Mononuclear cell (primary cell): ENCODE results near the gene TTC23. TPM values are rescaled to one million over a fixed set of nuclear protein-coding genes. Genes with fewer than 3 reads are reported as not detected.

Experiments used
- H3K27me3 ChIP-seq: 2 replicates; pipeline ENCODE4 v1.6.0; 2011; ENCODE audit warnings: low read length, control low read depth; ENCODE audit not compliant: insufficient read depth
- H3K4me1 ChIP-seq: 2 replicates; pipeline ENCODE4 v1.5.1; 2011; ENCODE audit warnings: mild to moderate bottlenecking, low read length, control low read depth; ENCODE audit not compliant: insufficient read depth
- H3K4me3 ChIP-seq: 2 replicates; pipeline ENCODE4 v1.5.1; 2011; ENCODE audit warnings: mild to moderate bottlenecking, low read length, moderate library complexity
- H3K9me3 ChIP-seq: 2 replicates; pipeline ENCODE4 v1.5.1; 2011; ENCODE audit warnings: low read depth, mild to moderate bottlenecking, control low read depth, low read length
- total RNA-seq: library from RNA; depleted of rRNA; stranded (reverse); fragments of >200 nt; gene quantifications from one replicate; pipeline ENCODE4 v1.2.3, GENCODE V29; 2012

Gene TTC23
- total RNA-seq, result 0.10 TPM

GRCh38 chr15:99249270-99249841, at the start of gene TTC23:
TSS of gene TTC23 (minus strand) at chr15:99249581. CDS start at chr15:99228712, 20,869 bp downstream.
- Histone ChIP-seq H3K9me3 (no peaks in the 10 kb centered on the region), H3K4me3 (peak within 1 kb of the TSS; percentile 1), H3K4me1 (peaks cover 16% of the 10 kb centered on the region), H3K27me3 (no peaks in the 10 kb centered on the region)

GRCh38 chr15:99296386-99296785, 47.0 kb upstream of the TTC23 start:
- no peaks in the 10 kb centered on the region for H3K9me3 ChIP-seq
- H3K4me1 ChIP-seq, result no peaks in the 10 kb centered on the region
- no peaks in the 10 kb centered on the region for H3K27me3 ChIP-seq
- no peak overlapping the region for H3K4me3 ChIP-seq

GRCh38 chr15:99295840-99296239, 46.5 kb upstream of the TTC23 start:
- Histone ChIP-seq H3K4me1 (no peaks in the 10 kb centered on the region), H3K9me3 (no peaks in the 10 kb centered on the region), H3K27me3 (no peaks in the 10 kb centered on the region), H3K4me3 (no peak overlapping the region)

GRCh38 chr15:99291643-99292042, 42.3 kb upstream of the TTC23 start:
- H3K4me1 ChIP-seq, result no peaks in the 10 kb centered on the region
- no peaks in the 10 kb centered on the region for H3K9me3 ChIP-seq
- H3K4me3 ChIP-seq, result no peak overlapping the region
- H3K27me3 ChIP-seq, result no peaks in the 10 kb centered on the region

GRCh38 chr15:99283717-99284116, 34.3 kb upstream of the TTC23 start:
- H3K4me1 ChIP-seq, result no peaks in the 10 kb centered on the region
- no peaks in the 10 kb centered on the region for H3K27me3 ChIP-seq
- H3K9me3 ChIP-seq, result no peaks in the 10 kb centered on the region
- H3K4me3 ChIP-seq, result no peak overlapping the region

- Histone ChIP-seq H3K9me3 (no peaks in the 10 kb centered on the region), H3K27me3 (no peaks in the 10 kb centered on the region), H3K4me3 (no peak overlapping the region), H3K4me1 (no peaks in the 10 kb centered on the region)
Measured at GRCh38 chr15:99282586-99282985, 33.2 kb upstream of the TTC23 start.

GRCh38 chr15:99282121-99282520, 32.7 kb upstream of the TTC23 start:
- Histone ChIP-seq H3K4me1 (no peaks in the 10 kb centered on the region), H3K9me3 (no peaks in the 10 kb centered on the region), H3K27me3 (no peaks in the 10 kb centered on the region), H3K4me3 (no peak overlapping the region)

GRCh38 chr15:99279827-99280226, 30.4 kb upstream of the TTC23 start:
- H3K4me1 ChIP-seq, result no peaks in the 10 kb centered on the region
- H3K4me3 ChIP-seq, result no peak overlapping the region
- no peaks in the 10 kb centered on the region for H3K9me3 ChIP-seq
- H3K27me3 ChIP-seq, result no peaks in the 10 kb centered on the region

- H3K9me3 ChIP-seq, result no peaks in the 10 kb centered on the region
- H3K4me1 ChIP-seq, result no peaks in the 10 kb centered on the region
- no peaks in the 10 kb centered on the region for H3K27me3 ChIP-seq
- H3K4me3 ChIP-seq, result no peak overlapping the region
Measured at GRCh38 chr15:99279290-99279689, 29.9 kb upstream of the TTC23 start.

- Histone ChIP-seq H3K9me3 (no peaks in the 10 kb centered on the region), H3K4me1 (no peaks in the 10 kb centered on the region), H3K27me3 (no peaks in the 10 kb centered on the region), H3K4me3 (no peak overlapping the region)
Measured at GRCh38 chr15:99275525-99276128, 26.2 kb upstream of the TTC23 start.

- no peaks in the 10 kb centered on the region for H3K4me1 ChIP-seq
- no peaks in the 10 kb centered on the region for H3K27me3 ChIP-seq
- H3K4me3 ChIP-seq, result no peak overlapping the region
- no peaks in the 10 kb centered on the region for H3K9me3 ChIP-seq
Measured at GRCh38 chr15:99275061-99275460, 25.7 kb upstream of the TTC23 start.

- no peaks in the 10 kb centered on the region for H3K4me1 ChIP-seq
- no peaks in the 10 kb centered on the region for H3K9me3 ChIP-seq
- no peaks in the 10 kb centered on the region for H3K27me3 ChIP-seq
- no peak overlapping the region for H3K4me3 ChIP-seq
Measured at GRCh38 chr15:99273801-99274200, 24.4 kb upstream of the TTC23 start.

GRCh38 chr15:99268431-99268830, 19.1 kb upstream of the TTC23 start:
- no peak overlapping the region for H3K4me3 ChIP-seq
- no peaks in the 10 kb centered on the region for H3K27me3 ChIP-seq
- no peaks in the 10 kb centered on the region for H3K9me3 ChIP-seq
- H3K4me1 ChIP-seq, result no peaks in the 10 kb centered on the region

- H3K9me3 ChIP-seq, result no peaks in the 10 kb centered on the region
- H3K4me3 ChIP-seq, result no peak overlapping the region
- no peaks in the 10 kb centered on the region for H3K4me1 ChIP-seq
- H3K27me3 ChIP-seq, result no peaks in the 10 kb centered on the region
Measured at GRCh38 chr15:99267957-99268356, 18.6 kb upstream of the TTC23 start.

GRCh38 chr15:99265541-99266070, 16.2 kb upstream of the TTC23 start:
- Histone ChIP-seq H3K27me3 (no peaks in the 10 kb centered on the region), H3K4me1 (no peaks in the 10 kb centered on the region), H3K4me3 (no peak overlapping the region), H3K9me3 (no peaks in the 10 kb centered on the region)

GRCh38 chr15:99264125-99264524, 14.7 kb upstream of the TTC23 start:
- Histone ChIP-seq H3K4me3 (no peak overlapping the region), H3K9me3 (no peaks in the 10 kb centered on the region), H3K4me1 (no peaks in the 10 kb centered on the region), H3K27me3 (no peaks in the 10 kb centered on the region)
